KMS-11 (cell line): ENCODE measurements around the gene ZNF526.
A peak's percentile ranks its signal among the peaks of the same experiment; 100 is the strongest.

ENCODE experiments used
- H2AFZ ChIP-seq: fragments of 200-600 bp; sonication (generic); 2 replicates; pipeline ENCODE4 v1.6.1; 2016; ENCODE audit warnings: antibody characterized with exemption, mixed run types, low read depth
- H3K27ac ChIP-seq: fragments of 200-600 bp; sonication (generic); 2 replicates; pipeline ENCODE4 v1.6.1; 2016; ENCODE audit warnings: mild to moderate bottlenecking, mixed run types
- H3K27me3 ChIP-seq: fragments of 200-600 bp; sonication (generic); 2 replicates; pipeline ENCODE4 v1.6.1; 2017; ENCODE audit warnings: mild to moderate bottlenecking, low read depth, mixed run types, moderate library complexity; ENCODE audit not compliant: insufficient read depth
- H3K36me3 ChIP-seq: fragments of 200-600 bp; sonication (generic); 2 replicates; pipeline ENCODE4 v1.6.1; 2017; ENCODE audit warnings: mild to moderate bottlenecking, mixed run types; ENCODE audit not compliant: insufficient read depth
- H3K4me1 ChIP-seq: fragments of 200-600 bp; sonication (generic); 2 replicates; pipeline ENCODE4 v1.6.1; 2016; ENCODE audit warnings: mild to moderate bottlenecking, low read depth, mixed run types; ENCODE audit not compliant: poor library complexity, severe bottlenecking
- H3K4me2 ChIP-seq: fragments of 200-600 bp; sonication (generic); 2 replicates; pipeline ENCODE4 v1.7.0; 2016; ENCODE audit warnings: mild to moderate bottlenecking, mixed run types
- H3K4me3 ChIP-seq: fragments of 200-600 bp; sonication (generic); IDR thresholded peaks from 2 replicates; pipeline ENCODE4 v1.6.1; 2017; ENCODE audit warnings: low read depth, low read length, mixed read lengths; ENCODE audit not compliant: insufficient read depth
- H3K79me2 ChIP-seq: fragments of 200-600 bp; sonication (generic); 2 replicates; pipeline ENCODE4 v1.6.1; 2016; ENCODE audit warnings: low read depth, mixed run types; ENCODE audit not compliant: insufficient read depth
- H3K9ac ChIP-seq: fragments of 200-600 bp; sonication (generic); 2 replicates; pipeline ENCODE4 v1.6.1; 2016; ENCODE audit warnings: mild to moderate bottlenecking, mixed run types
- H4K20me1 ChIP-seq: fragments of 200-600 bp; sonication (generic); 2 replicates; pipeline ENCODE4 v1.6.1; 2016; ENCODE audit warnings: mild to moderate bottlenecking, mixed run types; ENCODE audit not compliant: insufficient read depth
- CTCF ChIP-seq: fragments of 200-600 bp; sonication (generic); conservative IDR thresholded peaks from 2 replicates; pipeline ENCODE4 v1.6.1; 2017; ENCODE audit warnings: low read depth, mild to moderate bottlenecking, antibody characterized with exemption, low read length, moderate library complexity, mixed read lengths

Gene ZNF526

GRCh38 chr19:42242512-42243409 is 22.6 kb downstream of the ZNF526 start, which contains the start of gene GSK3A:
Gene GSK3A (minus strand): TSS chr19:42242602. CDS start chr19:42242465, 137 bp downstream.
- peak within 1 kb of the TSS; percentile 72 for H3K9ac ChIP-seq
- no peaks in the 10 kb centered on the region for H3K27me3 ChIP-seq
- H3K4me2 ChIP-seq, result peak within 1 kb of the TSS; percentile 75
- TF ChIP-seq CTCF, result no peak
- no peaks in the 10 kb centered on the region for H3K36me3 ChIP-seq
- H2AFZ ChIP-seq, result peak within 1 kb of the TSS; percentile 31
- peaks cover 24% of the 10 kb centered on the region for H3K79me2 ChIP-seq
- H3K27ac ChIP-seq, result peak within 1 kb of the TSS; percentile 44
- H3K4me3 ChIP-seq, result peak within 1 kb of the TSS; percentile 41
- peaks cover 41% of the 10 kb centered on the region for H3K4me1 ChIP-seq
- no peaks in the 10 kb centered on the region for H4K20me1 ChIP-seq

- Histone ChIP-seq H3K79me2 (peaks cover 23% of the 10 kb centered on the region), H2AFZ (peak overlapping the region; percentile 26; the same call in 1 of the 2 replicates), H3K9ac (peak overlapping the region; percentile 72; the same call in 1 of the 2 replicates), H3K4me2 (peak overlapping the region; percentile 75), H3K4me1 (peaks cover 39% of the 10 kb centered on the region), H3K36me3 (no peaks in the 10 kb centered on the region), H3K27ac (peak overlapping the region; percentile 44; the same call in 1 of the 2 replicates), H4K20me1 (no peaks in the 10 kb centered on the region), H3K27me3 (no peaks in the 10 kb centered on the region), H3K4me3 (peak overlapping the region; percentile 5)
- TF ChIP-seq CTCF, result peak; percentile 65
Observed at GRCh38 chr19:42244347-42245220, 24.5 kb downstream of the ZNF526 start.

- Histone ChIP-seq H4K20me1 (no peaks in the 10 kb centered on the region), H3K27me3 (no peaks in the 10 kb centered on the region), H2AFZ (peak overlapping the region; percentile 26; the same call in 1 of the 2 replicates), H3K9ac (no peak overlapping the region), H3K4me3 (no peak overlapping the region), H3K27ac (peak overlapping the region; percentile 9; the same call in 1 of the 2 replicates), H3K4me1 (peaks cover 36% of the 10 kb centered on the region), H3K4me2 (peak overlapping the region; percentile 41; the same call in 1 of the 2 replicates), H3K79me2 (peaks cover 21% of the 10 kb centered on the region), H3K36me3 (no peaks in the 10 kb centered on the region)
- no peak for TF ChIP-seq CTCF
Observed at GRCh38 chr19:42245231-42245630, 25.1 kb downstream of the ZNF526 start.

- peaks cover 27% of the 10 kb centered on the region for H3K4me1 ChIP-seq
- no peaks in the 10 kb centered on the region for H4K20me1 ChIP-seq
- no peak overlapping the region for H2AFZ ChIP-seq
- no peak overlapping the region; the same call in 1 of the 2 replicates for H3K4me2 ChIP-seq
- H3K27me3 ChIP-seq, result no peaks in the 10 kb centered on the region
- no peaks in the 10 kb centered on the region for H3K36me3 ChIP-seq
- no peak overlapping the region for H3K27ac ChIP-seq
- H3K9ac ChIP-seq, result no peak overlapping the region
- H3K4me3 ChIP-seq, result no peak overlapping the region
- peak; percentile 22; the same call in 1 of the 2 replicates for TF ChIP-seq CTCF
- peaks cover 19% of the 10 kb centered on the region for H3K79me2 ChIP-seq
Observed at GRCh38 chr19:42246143-42246921, 26.2 kb downstream of the ZNF526 start.
